ENCODE data around the gene SKP2. TPM values are rescaled to one million over a fixed set of nuclear protein-coding genes. Genes with fewer than 3 reads are reported as not detected.

The SKP2 gene
- total and polyA plus RNA-seq, 8 donors, result 2.4 to 25.7 (median 11.8) TPM

GRCh38 chr5:36172599-36172998 lies 20.7 kb downstream of the SKP2 start:
- 31 to 69% (median 37%) methylated on average over 1 of the region's 1 CpG for WGBS, 5 donors
- DNase-seq, result no peak
- no peaks in the 10 kb centered on the region for H3K4me1 ChIP-seq
- peaks cover 26 to 82% (median 78%) of the 10 kb centered on the region in 4 donors for H3K36me3 ChIP-seq
- no peaks in the 10 kb centered on the region for H3K9me3 ChIP-seq
- H3K27ac ChIP-seq, result no peak overlapping the region
- TF ChIP-seq POLR2A (IDR thresholded peaks at IDR 0.05), result no peak
- no peak for TF ChIP-seq POLR2AphosphoS5 (IDR thresholded peaks at IDR 0.05)
- H3K4me3 ChIP-seq, result no peak overlapping the region
- H3K27me3 ChIP-seq, result no peaks in the 10 kb centered on the region
- intact Hi-C loops (cut with DNase I; ENCODE audit: low total_unique reads), result no loop called here

GRCh38 chr5:36173426-36173825 lies 21.5 kb downstream of the SKP2 start:
- H3K9me3 ChIP-seq, result no peaks in the 10 kb centered on the region
- peaks cover 18 to 79% (median 73%) of the 10 kb centered on the region in 4 donors for H3K36me3 ChIP-seq
- no peak overlapping the region for H3K4me3 ChIP-seq
- TF ChIP-seq CTCF (IDR thresholded peaks at IDR 0.05) (no peak), EP300 (IDR thresholded peaks at IDR 0.05) (no peak), POLR2A (IDR thresholded peaks at IDR 0.05) (no peak), POLR2AphosphoS5 (IDR thresholded peaks at IDR 0.05) (no peak)
- no peaks in the 10 kb centered on the region for H3K27me3 ChIP-seq
- no peak for DNase-seq
- no peak overlapping the region for H3K27ac ChIP-seq
- intact Hi-C loops (cut with DNase I; ENCODE audit: low total_unique reads), result no loop called here
- peaks cover 0 to 6% (median 0%) of the 10 kb centered on the region in 4 donors for H3K4me1 ChIP-seq
- WGBS, 5 donors, result 66 to 79% (median 75%) methylated on average over 2 of the region's 2 CpGs

GRCh38 chr5:36174119-36174518 lies 22.2 kb downstream of the SKP2 start:
- Histone ChIP-seq H3K27ac (no peak overlapping the region), H3K27me3 (no peaks in the 10 kb centered on the region), H3K36me3 (peaks cover 11 to 79% (median 72%) of the 10 kb centered on the region in 4 donors), H3K9me3 (no peaks in the 10 kb centered on the region), H3K4me1 (peaks cover 0 to 6% (median 0%) of the 10 kb centered on the region in 4 donors), H3K4me3 (no peak overlapping the region)
- TF ChIP-seq POLR2A (IDR thresholded peaks at IDR 0.05) (no peak), EP300 (IDR thresholded peaks at IDR 0.05) (no peak), CTCF (IDR thresholded peaks at IDR 0.05) (no peak), POLR2AphosphoS5 (IDR thresholded peaks at IDR 0.05) (no peak)
- WGBS, 5 donors, result 63 to 76% (median 67%) methylated on average over 3 of the region's 3 CpGs
- no peak for DNase-seq
- intact Hi-C loops (cut with DNase I; ENCODE audit: low total_unique reads), result no loop called here

- TF ChIP-seq POLR2AphosphoS5 (IDR thresholded peaks at IDR 0.05), result no peak
- no peak for TF ChIP-seq POLR2A (IDR thresholded peaks at IDR 0.05)
- DNase-seq, result no peak
- 81 to 88% (median 84%) methylated on average over 5 of the region's 5 CpGs for WGBS, 5 donors
- no peaks in the 10 kb centered on the region for H3K27me3 ChIP-seq
- intact Hi-C loops (cut with DNase I; ENCODE audit: low total_unique reads), result no loop called here
- no peak overlapping the region for H3K4me3 ChIP-seq
- H3K27ac ChIP-seq, result no peak overlapping the region
- H3K36me3 ChIP-seq, result peaks cover 11 to 79% (median 71%) of the 10 kb centered on the region in 4 donors
- peaks cover 0 to 6% (median 0%) of the 10 kb centered on the region in 4 donors for H3K4me1 ChIP-seq
- no peaks in the 10 kb centered on the region for H3K9me3 ChIP-seq
These were observed 23.1 kb downstream of the SKP2 start for GRCh38 chr5:36175043-36175442.

- no peak for DNase-seq
- intact Hi-C loops (cut with DNase I; ENCODE audit: low total_unique reads), result no loop called here
- H3K27ac ChIP-seq, result no peak overlapping the region
- no peak overlapping the region for H3K4me3 ChIP-seq
- 55 to 76% (median 70%) methylated on average over 2 of the region's 2 CpGs for WGBS, 5 donors
- peaks cover 11 to 77% (median 71%) of the 10 kb centered on the region in 4 donors for H3K36me3 ChIP-seq
- no peaks in the 10 kb centered on the region for H3K27me3 ChIP-seq
- H3K4me1 ChIP-seq, result peaks cover 0 to 6% (median 0%) of the 10 kb centered on the region in 4 donors
- no peaks in the 10 kb centered on the region for H3K9me3 ChIP-seq
- no peak for TF ChIP-seq EP300 (IDR thresholded peaks at IDR 0.05)
- TF ChIP-seq CTCF (IDR thresholded peaks at IDR 0.05), result no peak
- TF ChIP-seq POLR2A (IDR thresholded peaks at IDR 0.05), result no peak
- no peak for TF ChIP-seq POLR2AphosphoS5 (IDR thresholded peaks at IDR 0.05)
These were observed 25.2 kb downstream of the SKP2 start for GRCh38 chr5:36177154-36177553.
